ENCODE results near the gene HORMAD2.

Gene HORMAD2

DNA sequence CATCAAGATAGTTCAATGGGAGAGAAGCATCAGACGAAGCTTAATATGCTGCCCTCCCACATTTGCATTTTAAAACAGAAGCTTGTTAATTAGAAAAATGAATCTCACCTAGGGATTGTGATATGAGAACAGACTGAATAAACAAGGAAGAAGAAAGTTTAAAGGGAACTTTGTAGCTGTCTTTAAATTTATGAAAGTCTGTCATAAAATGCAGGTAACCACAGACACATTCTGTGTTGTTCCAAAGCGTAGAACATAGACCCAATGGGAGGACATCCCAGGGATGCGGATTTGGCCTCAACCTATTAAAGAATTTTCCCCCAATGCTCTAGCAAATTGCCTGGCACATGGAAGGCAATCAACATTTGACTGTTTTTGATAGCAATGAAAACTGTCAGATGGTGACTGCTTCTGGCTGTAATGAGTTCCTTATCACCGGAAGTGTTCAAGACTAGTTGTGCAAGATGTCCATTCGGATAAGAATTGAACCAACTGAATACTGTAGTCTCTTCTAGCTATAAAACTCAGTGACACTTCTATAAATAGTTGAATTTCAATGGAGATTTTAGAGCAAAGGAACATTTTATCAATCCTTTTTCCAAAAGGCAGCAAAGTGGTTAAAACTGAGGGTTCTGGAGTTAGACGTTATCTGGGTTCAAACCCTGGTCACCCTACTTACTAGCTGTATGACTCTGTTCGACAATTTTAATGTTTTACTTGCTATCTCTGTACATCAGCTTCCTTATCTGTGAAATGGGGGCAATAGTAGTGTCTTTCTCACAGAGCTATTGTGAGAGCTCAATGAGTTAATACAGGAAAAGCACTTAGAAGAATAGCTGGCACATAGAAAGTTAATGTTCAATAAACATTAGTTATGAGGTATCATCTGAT, 101.4 kb downstream of the HORMAD2 start:
- no peak for TF ChIP-seq CEBPB (IDR thresholded peaks at IDR 0.05)
- TF ChIP-seq, protein P1, sequence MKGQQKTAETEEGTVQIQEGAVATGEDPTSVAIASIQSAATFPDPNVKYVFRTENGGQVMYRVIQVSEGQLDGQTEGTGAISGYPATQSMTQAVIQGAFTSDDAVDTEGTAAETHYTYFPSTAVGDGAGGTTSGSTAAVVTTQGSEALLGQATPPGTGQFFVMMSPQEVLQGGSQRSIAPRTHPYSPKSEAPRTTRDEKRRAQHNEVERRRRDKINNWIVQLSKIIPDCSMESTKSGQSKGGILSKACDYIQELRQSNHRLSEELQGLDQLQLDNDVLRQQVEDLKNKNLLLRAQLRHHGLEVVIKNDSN (IDR thresholded peaks at IDR 0.05) = no peak
- no peak for TF ChIP-seq EP300 (IDR thresholded peaks at IDR 0.05; ENCODE audit: borderline replicate concordance)
- TF ChIP-seq, protein P2, sequence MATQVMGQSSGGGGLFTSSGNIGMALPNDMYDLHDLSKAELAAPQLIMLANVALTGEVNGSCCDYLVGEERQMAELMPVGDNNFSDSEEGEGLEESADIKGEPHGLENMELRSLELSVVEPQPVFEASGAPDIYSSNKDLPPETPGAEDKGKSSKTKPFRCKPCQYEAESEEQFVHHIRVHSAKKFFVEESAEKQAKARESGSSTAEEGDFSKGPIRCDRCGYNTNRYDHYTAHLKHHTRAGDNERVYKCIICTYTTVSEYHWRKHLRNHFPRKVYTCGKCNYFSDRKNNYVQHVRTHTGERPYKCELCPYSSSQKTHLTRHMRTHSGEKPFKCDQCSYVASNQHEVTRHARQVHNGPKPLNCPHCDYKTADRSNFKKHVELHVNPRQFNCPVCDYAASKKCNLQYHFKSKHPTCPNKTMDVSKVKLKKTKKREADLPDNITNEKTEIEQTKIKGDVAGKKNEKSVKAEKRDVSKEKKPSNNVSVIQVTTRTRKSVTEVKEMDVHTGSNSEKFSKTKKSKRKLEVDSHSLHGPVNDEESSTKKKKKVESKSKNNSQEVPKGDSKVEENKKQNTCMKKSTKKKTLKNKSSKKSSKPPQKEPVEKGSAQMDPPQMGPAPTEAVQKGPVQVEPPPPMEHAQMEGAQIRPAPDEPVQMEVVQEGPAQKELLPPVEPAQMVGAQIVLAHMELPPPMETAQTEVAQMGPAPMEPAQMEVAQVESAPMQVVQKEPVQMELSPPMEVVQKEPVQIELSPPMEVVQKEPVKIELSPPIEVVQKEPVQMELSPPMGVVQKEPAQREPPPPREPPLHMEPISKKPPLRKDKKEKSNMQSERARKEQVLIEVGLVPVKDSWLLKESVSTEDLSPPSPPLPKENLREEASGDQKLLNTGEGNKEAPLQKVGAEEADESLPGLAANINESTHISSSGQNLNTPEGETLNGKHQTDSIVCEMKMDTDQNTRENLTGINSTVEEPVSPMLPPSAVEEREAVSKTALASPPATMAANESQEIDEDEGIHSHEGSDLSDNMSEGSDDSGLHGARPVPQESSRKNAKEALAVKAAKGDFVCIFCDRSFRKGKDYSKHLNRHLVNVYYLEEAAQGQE (IDR thresholded peaks at IDR 0.05; ENCODE audit: low read depth) = no peak
- TF ChIP-seq, protein P3, sequence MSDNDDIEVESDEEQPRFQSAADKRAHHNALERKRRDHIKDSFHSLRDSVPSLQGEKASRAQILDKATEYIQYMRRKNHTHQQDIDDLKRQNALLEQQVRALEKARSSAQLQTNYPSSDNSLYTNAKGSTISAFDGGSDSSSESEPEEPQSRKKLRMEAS (IDR thresholded peaks at IDR 0.05) = no peak
- TF ChIP-seq TEAD4 (IDR thresholded peaks at IDR 0.05) = no peak
- TF ChIP-seq FOXM1 (IDR thresholded peaks at IDR 0.05; ENCODE audit: borderline replicate concordance, low read depth) = no peak

DNA sequence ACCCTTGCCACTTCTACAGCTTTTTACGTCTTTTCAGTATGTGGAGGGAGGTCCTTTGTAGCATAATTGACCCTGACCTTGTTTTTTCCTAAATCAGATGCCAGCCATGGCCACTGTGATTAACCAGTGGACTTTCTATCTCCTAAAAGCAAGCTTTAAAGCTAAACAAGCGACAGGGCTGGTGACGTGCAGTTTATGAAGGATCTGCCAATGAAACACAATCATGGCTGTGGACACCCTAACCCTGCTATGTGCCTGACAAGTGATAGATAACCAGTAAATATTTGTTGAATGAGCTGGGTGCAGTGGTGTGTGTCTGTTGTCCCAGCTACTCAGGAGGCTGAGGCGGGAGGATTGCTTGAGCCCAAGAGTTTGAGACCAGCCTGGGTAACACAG, 102.1 kb downstream of the HORMAD2 start:
- TF ChIP-seq, protein P2 (IDR thresholded peaks at IDR 0.05; ENCODE audit: low read depth) = no peak
- TF ChIP-seq, protein P1 (IDR thresholded peaks at IDR 0.05) = no peak
- peak; percentile 44; the same call in 1 of the 2 replicates for TF ChIP-seq TCF12 (IDR thresholded peaks at IDR 0.05; ENCODE audit: low read depth)
- TF ChIP-seq, protein P3 (IDR thresholded peaks at IDR 0.05) = no peak
- peak; percentile 71; the same call in 1 of the 2 replicates for TF ChIP-seq EP300 (IDR thresholded peaks at IDR 0.05; ENCODE audit: borderline replicate concordance)
- no peak for TF ChIP-seq RAD21 (IDR thresholded peaks at IDR 0.05; ENCODE audit: low read depth)
- no peak for TF ChIP-seq ZBTB7A (IDR thresholded peaks at IDR 0.05; ENCODE audit: low read depth)
- TF ChIP-seq FOXM1 (IDR thresholded peaks at IDR 0.05; ENCODE audit: borderline replicate concordance, low read depth) = peak; percentile 51; the same call in 1 of the 2 replicates
- TF ChIP-seq TEAD4 (IDR thresholded peaks at IDR 0.05) = peak; percentile 80

DNA sequence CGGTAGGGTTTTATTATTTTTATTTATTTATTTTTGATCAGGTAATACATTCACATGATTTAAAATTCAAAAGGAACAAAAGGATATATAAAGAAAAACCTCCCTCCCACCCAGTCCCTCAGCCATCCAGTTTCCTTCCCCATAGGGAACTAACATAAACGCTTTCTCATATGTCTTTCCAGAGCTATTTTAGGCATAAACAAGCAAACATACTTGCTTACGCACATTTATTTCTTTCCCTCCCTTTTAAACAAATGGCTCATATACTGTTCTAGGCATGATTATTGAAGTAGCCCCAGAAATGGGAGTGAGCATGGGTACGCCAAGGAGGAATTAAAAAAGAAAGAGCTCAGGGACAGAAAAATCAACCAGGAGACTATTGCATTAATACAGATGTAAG, 102.6 kb downstream of the HORMAD2 start:
- TF ChIP-seq EP300 (IDR thresholded peaks at IDR 0.05; ENCODE audit: borderline replicate concordance) (no peak), FOXM1 (IDR thresholded peaks at IDR 0.05; ENCODE audit: borderline replicate concordance, low read depth) (no peak), EGR1 (IDR thresholded peaks at IDR 0.05) (no peak), CEBPB (IDR thresholded peaks at IDR 0.05) (no peak), CREB1 (IDR thresholded peaks at IDR 0.05; ENCODE audit: low read depth) (no peak), NFIC (IDR thresholded peaks at IDR 0.05) (no peak)
- TF ChIP-seq, protein P3 (IDR thresholded peaks at IDR 0.05) = no peak
- TF ChIP-seq, protein P2 (IDR thresholded peaks at IDR 0.05; ENCODE audit: low read depth) = no peak

DNA sequence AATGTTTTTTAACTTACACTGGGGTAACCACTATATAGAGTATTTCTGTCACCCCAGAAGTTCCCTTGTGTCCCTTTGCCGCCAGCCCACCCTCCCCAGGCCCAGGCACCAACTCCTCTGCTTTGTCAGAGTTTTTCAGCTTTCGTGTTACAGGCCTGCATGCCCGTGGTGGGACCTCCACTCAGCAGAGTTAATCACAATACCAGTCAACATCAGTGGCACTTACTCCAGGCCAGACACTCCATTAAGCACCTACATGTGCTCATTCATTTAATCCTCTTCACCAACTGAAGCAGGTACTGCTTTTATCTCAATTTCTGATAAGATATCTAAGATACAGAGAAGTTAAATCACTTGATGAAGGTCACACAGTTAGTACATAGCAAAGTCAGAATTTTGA, 103.0 kb downstream of the HORMAD2 start:
- TF ChIP-seq EGR1 (IDR thresholded peaks at IDR 0.05) (no peak), TCF12 (IDR thresholded peaks at IDR 0.05; ENCODE audit: low read depth) (no peak), NFIC (IDR thresholded peaks at IDR 0.05) (no peak), CREB1 (IDR thresholded peaks at IDR 0.05; ENCODE audit: low read depth) (no peak), CEBPB (IDR thresholded peaks at IDR 0.05) (no peak), EP300 (IDR thresholded peaks at IDR 0.05; ENCODE audit: borderline replicate concordance) (no peak), ZBTB7A (IDR thresholded peaks at IDR 0.05; ENCODE audit: low read depth) (no peak)
- TF ChIP-seq, protein P2 (IDR thresholded peaks at IDR 0.05; ENCODE audit: low read depth) = no peak
